ENCODE measurements around the gene TUBA8.
"Not testable (repeated sequence)": the region's sequence is repeated elsewhere in the genome, so short reads cannot be mapped to it uniquely, and the experiment has no call there.

Gene TUBA8

GRCh38 chr22:18077639-18078328, 32.8 kb upstream of the TUBA8 start, which contains the start of gene PEX26:
TSS of gene PEX26 (plus strand) at chr22:18077990. CDS start at chr22:18078377, 387 bp downstream.
- peak; percentile 55 for DNase-seq

DNA sequence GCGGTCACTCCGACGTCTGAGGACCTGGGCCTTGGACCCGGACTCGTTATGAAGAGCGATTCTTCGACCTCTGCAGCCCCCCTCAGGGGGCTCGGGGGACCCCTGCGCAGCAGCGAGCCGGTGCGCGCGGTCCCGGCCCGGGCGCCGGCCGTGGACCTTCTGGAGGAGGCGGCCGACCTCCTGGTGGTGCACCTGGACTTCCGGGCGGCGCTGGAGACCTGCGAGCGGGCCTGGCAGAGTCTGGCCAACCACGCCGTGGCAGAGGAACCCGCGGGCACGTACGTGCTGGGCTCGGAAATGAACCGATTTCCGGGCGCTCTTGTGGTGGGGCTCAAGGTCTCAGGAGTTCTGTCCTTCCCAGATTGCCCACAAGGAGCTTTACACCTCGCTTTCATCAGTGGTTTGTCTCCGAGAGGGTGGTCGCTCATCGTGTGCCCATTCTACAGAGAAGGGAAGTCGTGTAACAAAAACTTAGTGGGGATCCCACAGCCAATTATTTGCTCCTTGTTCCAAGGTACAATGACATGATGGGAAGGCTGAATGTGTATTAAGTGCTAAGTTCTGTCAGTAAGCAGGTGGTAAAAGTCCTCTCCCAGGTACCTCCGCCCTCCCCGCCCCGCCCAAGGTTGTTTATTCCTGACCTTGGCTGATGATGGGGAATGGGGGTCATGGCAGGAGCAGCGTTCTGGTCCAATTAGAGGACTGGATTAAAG, 32.1 kb upstream of the TUBA8 start:
- DNase-seq = no peak

GRCh38 chr22:18079706-18080233, 30.8 kb upstream of the TUBA8 start:
- no peak for DNase-seq

- DNase-seq = no peak
These were observed 29.2 kb upstream of the TUBA8 start for GRCh38 chr22:18081416-18081815.

DNA sequence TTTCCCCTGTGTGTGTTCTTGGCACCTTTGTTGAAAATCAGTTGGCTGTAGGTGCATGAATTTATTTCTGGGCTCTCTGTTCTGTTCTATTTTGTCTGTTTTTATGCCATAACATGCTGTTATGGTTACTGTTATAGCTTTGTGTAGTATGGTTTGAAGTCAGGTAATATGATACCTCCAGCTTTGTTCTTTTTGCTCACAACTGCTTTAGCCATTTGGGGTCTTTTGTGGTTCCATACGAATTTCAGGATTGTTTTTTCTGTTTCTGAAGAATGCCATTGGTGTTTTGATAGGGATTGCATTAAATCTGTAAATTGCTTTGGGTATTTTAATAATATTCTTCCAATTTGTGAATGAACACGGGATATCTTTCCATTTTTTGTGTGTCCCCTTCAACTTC, 28.1 kb upstream of the TUBA8 start:
- no peak for DNase-seq

- no peak for DNase-seq
These were observed 27.2 kb upstream of the TUBA8 start for GRCh38 chr22:18083406-18083805.

- no peak for DNase-seq
These were observed 25.4 kb upstream of the TUBA8 start for GRCh38 chr22:18085188-18085587.

GRCh38 chr22:18087350-18087855, 23.2 kb upstream of the TUBA8 start:
- no peak for DNase-seq

DNA sequence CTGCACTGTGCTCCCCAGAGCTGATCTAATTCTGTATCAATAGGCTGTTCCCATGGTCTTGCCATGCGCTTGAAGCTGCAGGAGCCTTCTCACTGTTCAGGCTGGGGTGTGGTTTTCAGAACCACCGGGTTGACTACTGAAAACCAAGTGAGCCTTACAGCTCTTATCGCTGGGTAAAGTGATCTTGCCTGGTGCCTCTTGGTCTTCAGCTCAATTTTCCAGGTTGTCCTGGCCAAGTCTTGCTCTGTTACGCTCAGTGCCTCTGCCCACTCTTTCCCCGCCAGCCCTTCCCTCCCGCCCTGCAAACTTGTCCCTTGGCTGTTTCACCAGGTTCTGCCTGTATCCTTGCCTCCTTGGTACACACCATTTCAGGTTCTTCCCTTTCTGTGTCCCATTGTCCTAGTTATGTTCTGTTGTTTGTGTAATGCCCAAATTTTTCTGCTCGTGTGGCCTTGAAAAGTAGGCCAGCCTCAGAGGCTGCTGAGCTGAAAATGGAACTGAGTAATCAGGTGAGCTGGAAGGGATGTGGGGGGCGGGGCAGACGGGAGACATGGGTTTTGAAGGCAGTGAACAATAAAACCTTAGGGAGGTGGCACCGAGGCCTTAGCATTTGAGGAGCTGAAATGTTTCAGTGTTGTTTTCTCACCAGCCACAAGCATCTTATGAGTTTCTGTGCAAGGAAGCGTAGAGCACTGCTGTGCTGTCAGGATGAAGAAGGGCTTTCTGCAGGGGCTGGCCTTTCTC, 21.6 kb upstream of the TUBA8 start:
- no peak for DNase-seq

GRCh38 chr22:18090286-18090685, 20.3 kb upstream of the TUBA8 start:
- DNase-seq = no peak

- DNase-seq = no peak
These were observed 19.1 kb upstream of the TUBA8 start for GRCh38 chr22:18091478-18091877.

DNA sequence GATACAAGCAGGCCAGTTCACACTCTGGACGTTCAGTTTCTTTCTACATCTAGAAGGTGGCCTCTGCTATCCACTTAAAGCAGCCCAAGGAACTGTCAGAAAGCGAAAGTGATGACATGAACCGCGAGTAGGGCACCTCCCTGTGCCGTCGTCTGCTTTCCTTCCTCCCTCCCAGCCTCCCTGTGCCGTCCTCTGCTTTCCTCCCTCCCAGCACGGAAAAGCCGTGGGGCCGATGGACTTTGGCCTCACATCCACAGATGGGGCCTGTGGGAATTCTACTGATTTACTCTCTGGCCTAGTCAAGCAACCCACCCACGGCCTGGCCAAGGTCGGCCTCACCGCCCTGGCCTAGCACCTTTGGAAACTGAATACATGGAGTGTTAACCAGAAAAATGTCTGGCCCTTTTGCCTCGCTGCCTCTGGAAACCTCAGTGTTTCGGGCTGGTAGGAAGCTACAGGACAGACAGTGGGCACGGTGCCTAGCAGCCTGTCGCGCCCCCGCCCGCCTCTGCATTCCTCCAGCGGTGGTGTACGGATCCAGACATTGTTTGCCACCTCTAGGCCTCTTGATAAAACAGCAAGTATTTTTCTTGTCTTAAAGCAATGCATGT, 18.6 kb upstream of the TUBA8 start:
- DNase-seq = no peak

GRCh38 chr22:18093661-18094060, 16.9 kb upstream of the TUBA8 start:
- DNase-seq = no peak

DNA sequence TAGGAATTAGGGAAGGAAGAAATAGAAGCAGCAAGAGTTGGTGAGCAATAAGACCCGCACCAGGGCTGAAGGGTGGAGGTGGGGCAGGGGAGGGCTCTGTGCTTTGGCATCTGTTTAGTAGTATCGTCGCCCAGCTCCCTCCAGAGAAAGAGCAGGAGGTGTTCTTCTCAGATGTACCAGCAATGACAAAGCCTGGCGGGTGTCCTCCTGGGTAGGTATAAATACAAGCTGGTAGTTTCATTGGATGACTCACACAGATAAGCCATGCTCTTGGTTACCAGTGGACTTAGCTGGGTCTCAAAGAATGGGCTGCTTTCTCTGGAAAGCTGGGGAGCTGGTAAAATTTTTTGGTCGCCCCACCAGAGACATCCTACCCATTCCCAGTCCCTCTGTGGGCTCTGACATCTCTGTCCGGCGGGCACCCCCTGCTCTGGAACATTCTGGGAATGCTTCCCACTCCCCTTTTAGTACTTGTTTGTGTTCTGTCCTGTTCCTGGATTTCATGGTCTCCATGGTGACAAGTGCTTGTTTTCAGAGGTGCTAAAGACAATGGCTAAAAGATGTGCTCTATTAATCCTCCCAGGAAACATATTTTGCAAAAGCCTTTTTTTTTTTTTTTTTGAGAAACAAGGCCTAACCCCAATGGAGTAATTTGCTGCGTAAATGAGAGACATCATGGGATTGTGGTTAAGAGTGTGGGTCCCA, 15.4 kb upstream of the TUBA8 start:
- no peak for DNase-seq

GRCh38 chr22:18096823-18097222, 13.8 kb upstream of the TUBA8 start:
- no peak for DNase-seq

- no peak for DNase-seq
These were observed 9.8 kb upstream of the TUBA8 start for GRCh38 chr22:18100781-18101180.

DNA sequence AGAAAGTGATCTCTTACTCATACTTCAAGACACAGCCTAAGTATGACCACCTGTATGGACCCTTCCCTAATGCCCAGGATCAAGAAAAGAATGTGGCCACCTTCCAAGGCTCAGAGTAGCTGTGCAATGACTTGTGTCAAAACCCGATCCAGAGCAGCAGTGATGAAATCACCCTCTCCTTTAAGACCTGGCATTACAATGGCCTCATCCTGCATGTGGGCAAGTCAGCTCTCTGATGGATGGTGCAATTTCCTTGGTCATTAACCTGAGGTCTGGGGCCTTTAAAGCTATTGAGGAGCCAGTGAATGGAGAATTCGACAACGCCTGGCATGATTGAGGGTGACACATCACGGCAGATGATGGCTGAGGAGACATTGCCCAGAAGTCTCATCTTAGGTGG, 9.1 kb upstream of the TUBA8 start:
- DNase-seq = no peak

DNA sequence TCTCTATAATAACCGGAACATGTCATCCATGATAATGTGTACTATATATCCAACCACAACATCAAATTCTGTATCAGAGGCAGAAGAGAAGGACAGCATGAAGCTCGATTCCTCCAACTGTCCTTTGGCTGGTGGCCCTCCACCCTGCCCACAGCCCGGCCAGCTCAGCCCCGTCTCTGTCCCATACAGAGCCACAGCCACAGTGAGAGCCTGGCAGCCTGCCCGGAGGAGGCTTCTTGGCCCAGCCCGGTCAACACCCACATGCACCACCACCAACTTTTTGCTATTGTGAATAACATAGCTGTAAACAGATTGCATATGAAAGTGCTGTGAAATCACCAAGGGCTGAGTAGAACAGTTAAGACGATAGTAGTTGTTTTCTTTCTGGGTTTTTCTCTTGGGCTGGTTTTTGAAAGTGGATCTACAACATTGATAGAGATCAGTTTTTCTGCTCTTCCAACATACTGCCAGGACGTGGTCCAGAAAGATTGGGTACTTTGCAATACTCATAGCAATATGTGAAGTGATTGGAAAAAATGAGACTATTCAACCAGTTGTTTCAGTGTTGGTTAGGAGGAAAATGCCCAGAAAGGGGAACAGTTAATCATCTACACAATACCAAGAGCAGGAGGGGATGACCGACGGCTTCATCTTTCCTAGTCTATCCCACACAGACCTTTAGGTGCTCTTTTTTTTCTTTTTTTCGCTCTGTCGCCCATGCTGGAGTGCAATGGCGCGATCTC, 6.9 kb upstream of the TUBA8 start:
- no peak for DNase-seq

DNA sequence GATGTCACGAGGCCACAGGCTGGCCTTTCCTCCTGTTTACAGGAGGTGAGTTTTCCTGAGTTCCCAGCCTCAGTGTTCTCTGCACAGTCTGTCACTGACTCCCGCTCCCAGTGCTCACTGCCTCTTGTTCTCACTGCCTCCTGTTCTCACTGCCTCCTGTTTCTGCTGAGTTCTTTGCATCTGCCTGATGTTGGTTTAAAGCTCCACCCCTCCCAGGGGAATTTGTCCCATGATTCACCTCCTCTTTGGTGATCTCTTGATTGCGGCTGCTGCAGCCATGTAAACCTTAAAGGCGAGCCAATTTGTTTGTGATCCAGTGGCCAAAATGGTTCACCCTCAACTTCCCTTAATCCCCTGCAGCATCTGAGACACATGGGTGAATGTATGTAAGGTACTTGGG, 6.0 kb upstream of the TUBA8 start:
- no peak for DNase-seq

- not testable (repeated sequence) for DNase-seq
These were observed 4.6 kb upstream of the TUBA8 start for GRCh38 chr22:18105981-18106380.

GRCh38 chr22:18106550-18107341, 3.9 kb upstream of the TUBA8 start:
- DNase-seq = not testable (repeated sequence)

All from NCI-H2107 (cell line).